ENCODE measurements around the gene SSBP4. TPM values are rescaled to one million over a fixed set of nuclear protein-coding genes. Genes with fewer than 3 reads are reported as not detected.

The SSBP4 gene
- total RNA-seq, 1 experiment from 2014 or later, result 97.5 TPM

GRCh38 chr19:18433735-18434398 is 14.7 kb downstream of the SSBP4 start:
- Histone ChIP-seq H3K79me2 (ENCODE audit: low read length) (no peaks in the 10 kb centered on the region), H3K27me3 (ENCODE audit: low read length) (no peaks in the 10 kb centered on the region), H3F3A (ENCODE audit: low read length, unreplicated experiment) (no peaks in the 10 kb centered on the region), H4K20me1 (ENCODE audit: low read length) (no peaks in the 10 kb centered on the region), H3K9me3 (ENCODE audit: low read length) (no peaks in the 10 kb centered on the region), H3K4me2 (ENCODE audit: low read length) (peak overlapping the region; percentile 20; the same call in 1 of the 2 replicates), H3K9me2 (replicated peaks; ENCODE audit: low read length) (no peaks in the 10 kb centered on the region), H3K27ac (ENCODE audit: low read length) (no peak overlapping the region), H3K36me3 (ENCODE audit: low read depth, low read length) (no peaks in the 10 kb centered on the region), H3K4me1 (ENCODE audit: insufficient read depth, low read length) (no peaks in the 10 kb centered on the region), H2AFZ (ENCODE audit: low read length) (no peak overlapping the region), H3K4me3 (ENCODE audit: low read length) (no peak overlapping the region), H3K9ac (ENCODE audit: low read length) (no peak overlapping the region)
- no peak for TF ChIP-seq CTCF (conservative IDR thresholded peaks at IDR 0.05; ENCODE audit: low read depth, low read length)
- intact Hi-C loops (cut with micrococcal nuclease), result no loop called here
- DNase-seq (no peak), ATAC-seq (no peak)
- POLR2A ChIA-PET (ENCODE audit: unreplicated experiment), result no interaction called here
- BruUV-seq (replicated peaks), result TSS peak; percentile 38
- CTCF ChIA-PET, result interaction anchor here (0.6 kb wide), 1 partner anchor 182 kb away, joined by 3 read pairs; no protein-coding TSS in a partner anchor

GRCh38 chr19:18434411-18435175 is 15.4 kb downstream of the SSBP4 start:
- Histone ChIP-seq H3K9ac (ENCODE audit: low read length) (no peak overlapping the region), H3K4me3 (ENCODE audit: low read length) (no peak overlapping the region), H3K9me3 (ENCODE audit: low read length) (no peaks in the 10 kb centered on the region), H3F3A (ENCODE audit: low read length, unreplicated experiment) (no peaks in the 10 kb centered on the region), H3K27ac (ENCODE audit: low read length) (no peak overlapping the region), H3K79me2 (ENCODE audit: low read length) (no peaks in the 10 kb centered on the region), H2AFZ (ENCODE audit: low read length) (no peak overlapping the region), H3K36me3 (ENCODE audit: low read depth, low read length) (no peaks in the 10 kb centered on the region), H3K27me3 (ENCODE audit: low read length) (no peaks in the 10 kb centered on the region), H3K4me1 (ENCODE audit: insufficient read depth, low read length) (no peaks in the 10 kb centered on the region), H3K9me2 (replicated peaks; ENCODE audit: low read length) (no peaks in the 10 kb centered on the region), H3K4me2 (ENCODE audit: low read length) (0 out of 2 replicates have a peak overlapping the region, but pooled peaks have one; percentile 20), H4K20me1 (ENCODE audit: low read length) (no peaks in the 10 kb centered on the region)
- TF ChIP-seq EZH2phosphoT487 (IDR thresholded peaks at IDR 0.05; ENCODE audit: borderline replicate concordance, low read length) (no peak), CTCF (conservative IDR thresholded peaks at IDR 0.05; ENCODE audit: low read depth, low read length) (no peak), EZH2 (IDR thresholded peaks at IDR 0.05; ENCODE audit: low read length, unreplicated experiment) (no peak)
- POLR2A ChIA-PET (ENCODE audit: unreplicated experiment), result no interaction called here
- ATAC-seq (no peak), DNase-seq (no peak)
- no TSS peak for BruUV-seq (replicated peaks)
- CTCF ChIA-PET, result interaction anchor here (0.6 kb wide), 1 partner anchor 183 kb away, joined by 3 read pairs; no protein-coding TSS in a partner anchor
- intact Hi-C loops (cut with micrococcal nuclease), result no loop called here

Measured in PC-3 (cell line).